GM23248 (cell line): Measurements from ENCODE around the gene HOXD9. TPM values are rescaled to one million over a fixed set of nuclear protein-coding genes. Genes with fewer than 3 reads are reported as not detected.

Source experiments
- DNase-seq: peaks from one replicate; pipeline ENCODE4 v3.0.0-alpha.2; 2015
- H2AFZ ChIP-seq: fragments of 200-600 bp; sonication (generic); 2 replicates; pipeline ENCODE4 v1.6.1; 2016; ENCODE audit warnings: antibody characterized with exemption
- H3F3A ChIP-seq: fragments of 200-600 bp; sonication (generic); 2 replicates; pipeline ENCODE4 v1.6.1; 2016; ENCODE audit warnings: mild to moderate bottlenecking, antibody characterized with exemption, mixed run types; ENCODE audit not compliant: insufficient read depth
- H3K27ac ChIP-seq: fragments of 200-600 bp; sonication (generic); 2 replicates; pipeline ENCODE4 v1.5.1; 2016; ENCODE audit warnings: mild to moderate bottlenecking
- H3K27me3 ChIP-seq: fragments of 200-600 bp; sonication (generic); replicated peaks from 2 replicates; pipeline ENCODE4 v1.6.1; 2016; ENCODE audit warnings: mild to moderate bottlenecking; ENCODE audit not compliant: insufficient read depth
- H3K36me3 ChIP-seq: fragments of 200-600 bp; sonication (generic); 2 replicates; pipeline ENCODE4 v1.6.1; 2016; ENCODE audit warnings: low read depth, mild to moderate bottlenecking
- H3K4me1 ChIP-seq: fragments of 200-600 bp; sonication (generic); 2 replicates; pipeline ENCODE4 v1.6.1; 2016; ENCODE audit warnings: mild to moderate bottlenecking; ENCODE audit not compliant: insufficient read depth
- H3K4me2 ChIP-seq: fragments of 200-600 bp; sonication (generic); one replicate; pipeline ENCODE4 v1.6.1; 2016; ENCODE audit warnings: mild to moderate bottlenecking; ENCODE audit not compliant: unreplicated experiment
- H3K4me3 ChIP-seq: fragments of 200-600 bp; sonication (generic); 2 replicates; pipeline ENCODE4 v1.5.1; 2016; ENCODE audit warnings: mild to moderate bottlenecking
- H3K79me2 ChIP-seq: fragments of 200-600 bp; sonication (generic); 2 replicates; pipeline ENCODE4 v1.6.1; 2016; ENCODE audit warnings: mild to moderate bottlenecking; ENCODE audit not compliant: insufficient read depth
- H3K9ac ChIP-seq: fragments of 200-600 bp; sonication (generic); 2 replicates; pipeline ENCODE4 v1.6.1; 2016; ENCODE audit warnings: mild to moderate bottlenecking
- H3K9me2 ChIP-seq: fragments of 200-600 bp; sonication (generic); 2 replicates; pipeline ENCODE4 v1.6.1; 2016; ENCODE audit warnings: mixed run types, mild to moderate bottlenecking, moderate library complexity; ENCODE audit not compliant: insufficient read depth
- H3K9me3 ChIP-seq: fragments of 200-600 bp; sonication (generic); one replicate; pipeline ENCODE4 v1.6.1; 2017; ENCODE audit warnings: low read depth
- H4K20me1 ChIP-seq: fragments of 200-600 bp; sonication (generic); 2 replicates; pipeline ENCODE4 v1.6.0; 2016; ENCODE audit not compliant: insufficient read depth
- EZH2 ChIP-seq: fragments of 200-600 bp; sonication (generic); IDR thresholded peaks from 2 replicates; pipeline ENCODE4 v1.6.1; 2018; ENCODE audit warnings: antibody characterized with exemption, mild to moderate bottlenecking; ENCODE audit not compliant: insufficient read depth, poor library complexity, severe bottlenecking
- EZH2phosphoT487 ChIP-seq: fragments of 200-600 bp; sonication (generic); IDR thresholded peaks from 2 replicates; pipeline ENCODE4 v1.6.1; 2018; ENCODE audit warnings: antibody characterized with exemption, moderate library complexity, mild to moderate bottlenecking, low read depth; ENCODE audit not compliant: insufficient read depth
- WGBS, 2 experiments: methylation state at CpG; one replicate each; pipeline ENCODE4 v1.1.6; 2015 to 2017; ENCODE audit warnings: low lambda C conversion rate in 2 of 2, low coverage in 1 of 2; ENCODE audit errors: missing lambda C conversion rate in 2 of 2; 5-methylcytosine and 5-hydroxymethylcytosine counted together
- in situ Hi-C: fragments of 300-500 bp; cut with MboI; formaldehyde crosslinking; loops from 2 replicates; pipeline ENCODE4 v1.15.0; 2020
- polyA plus RNA-seq: library from polyadenylated mRNA; unstranded; fragments of >200 nt; fragmentation: Nextera tagmentation; extraction: Ambion mirVana; gene quantifications from 2 replicates; pipeline ENCODE4 v1.2.1, GENCODE V29; 2016
- total RNA-seq: library from RNA; depleted of rRNA; stranded (reverse); fragments of >200 nt; shearing (Covaris generic); gene quantifications from 2 replicates; pipeline ENCODE4 v1.2.3, GENCODE V29; 2014

HOXD9 gene
- total and polyA plus RNA-seq, 2 experiments from 2014 or later: 4.2 to 7.2 TPM

DNA sequence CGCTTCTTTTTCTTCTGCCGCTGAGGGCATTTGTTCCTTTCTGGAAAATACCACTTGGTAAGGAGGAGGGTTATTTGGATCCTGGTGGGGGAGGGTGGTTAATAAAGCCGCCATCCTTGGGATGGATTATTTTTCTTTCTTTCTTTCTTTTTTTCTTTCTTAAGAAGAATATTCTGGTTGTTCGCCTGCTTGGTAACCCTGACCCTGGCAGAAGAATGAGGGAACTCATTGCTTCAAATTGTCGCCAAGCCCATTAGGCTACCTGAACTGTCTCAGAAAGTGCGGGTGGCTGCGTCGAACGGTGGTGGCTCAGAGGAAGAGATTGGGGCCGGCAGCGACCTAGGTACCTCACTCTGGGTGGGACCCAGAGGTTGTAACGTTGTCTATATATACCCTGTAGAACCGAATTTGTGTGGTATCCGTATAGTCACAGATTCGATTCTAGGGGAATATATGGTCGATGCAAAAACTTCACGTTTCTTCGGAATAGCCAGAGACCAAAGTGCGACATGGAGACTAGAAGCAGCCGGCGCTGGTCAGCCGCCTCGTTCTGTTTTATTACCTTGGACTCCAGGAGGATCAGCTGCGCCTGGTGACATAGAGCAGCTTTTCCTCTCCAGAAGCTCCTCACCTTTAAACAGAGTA, 27.5 kb downstream of the HOXD9 start:
- H3K79me2 ChIP-seq: peaks cover 65% of the 10 kb centered on the region
- H3K9me2 ChIP-seq: no peaks in the 10 kb centered on the region
- H3K4me2 ChIP-seq: no peak overlapping the region
- H3K36me3 ChIP-seq: peaks cover 9% of the 10 kb centered on the region; the same call in 1 of the 2 replicates
- TF ChIP-seq EZH2phosphoT487 (no peak), EZH2 (no peak)
- DNase-seq: no peak
- H2AFZ ChIP-seq: no peak overlapping the region
- in situ Hi-C loops: loop anchor here (10.0 kb wide), 1 partner anchor 305 kb away; no protein-coding TSS in a partner anchor
- H3K4me3 ChIP-seq: no peak overlapping the region
- H3K27ac ChIP-seq: no peak overlapping the region
- no peaks in the 10 kb centered on the region for H3K9me3 ChIP-seq
- H3K9ac ChIP-seq: no peak overlapping the region
- H3K27me3 ChIP-seq: no peaks in the 10 kb centered on the region
- 0 out of 2 replicates have a peak, but pooled peaks cover 16% of the 10 kb centered on the region for H3F3A ChIP-seq
- 96% methylated on average over 24 of the region's 24 CpGs for WGBS, 2 experiments
- H3K4me1 ChIP-seq: no peaks in the 10 kb centered on the region
- peaks cover 2% of the 10 kb centered on the region; the same call in 1 of the 2 replicates for H4K20me1 ChIP-seq

DNA sequence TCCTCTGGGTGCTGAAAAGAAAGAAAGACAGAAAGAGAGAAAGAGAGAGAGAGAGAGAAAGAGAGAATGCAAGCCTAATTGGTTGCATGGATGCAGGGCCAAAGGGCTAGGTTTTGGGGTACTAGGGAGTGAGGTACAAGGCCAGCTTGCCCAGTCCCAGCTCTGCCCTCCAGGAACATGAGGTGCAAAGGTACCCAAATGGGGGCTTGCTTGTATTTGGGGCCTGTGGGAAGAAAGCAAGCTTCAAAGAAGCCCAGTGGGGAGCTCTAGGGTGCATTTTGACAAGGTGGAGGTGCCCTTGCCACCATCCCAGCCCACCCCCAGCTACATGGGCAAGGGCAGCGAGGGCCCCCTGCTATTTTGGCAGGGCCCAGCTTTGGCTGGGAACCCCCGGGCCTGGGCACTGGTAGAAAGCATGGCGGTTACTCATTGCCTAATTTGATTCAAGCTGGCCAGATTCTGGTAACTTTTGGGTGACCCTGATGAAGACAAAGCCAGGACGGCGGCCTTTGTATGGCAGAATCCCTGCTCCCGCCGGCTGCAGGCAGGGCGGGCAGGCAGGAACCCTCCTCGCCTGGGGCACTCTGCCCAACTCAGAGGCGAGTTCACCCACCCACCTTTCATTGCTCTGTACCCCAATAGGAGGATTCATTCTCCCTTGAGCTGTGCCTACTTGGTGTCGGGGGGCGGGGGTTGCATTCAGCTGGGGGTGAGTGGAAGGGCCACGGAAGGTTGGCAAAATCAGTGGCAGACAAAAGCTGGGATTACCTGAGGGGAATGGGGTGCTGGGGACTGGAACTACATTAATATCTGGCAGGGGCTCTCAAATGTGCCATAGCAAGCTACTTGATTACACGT, 28.3 kb downstream of the HOXD9 start:
- DNase-seq: no peak
- no peaks in the 10 kb centered on the region for H3K27me3 ChIP-seq
- H3K4me2 ChIP-seq: no peak overlapping the region

DNA sequence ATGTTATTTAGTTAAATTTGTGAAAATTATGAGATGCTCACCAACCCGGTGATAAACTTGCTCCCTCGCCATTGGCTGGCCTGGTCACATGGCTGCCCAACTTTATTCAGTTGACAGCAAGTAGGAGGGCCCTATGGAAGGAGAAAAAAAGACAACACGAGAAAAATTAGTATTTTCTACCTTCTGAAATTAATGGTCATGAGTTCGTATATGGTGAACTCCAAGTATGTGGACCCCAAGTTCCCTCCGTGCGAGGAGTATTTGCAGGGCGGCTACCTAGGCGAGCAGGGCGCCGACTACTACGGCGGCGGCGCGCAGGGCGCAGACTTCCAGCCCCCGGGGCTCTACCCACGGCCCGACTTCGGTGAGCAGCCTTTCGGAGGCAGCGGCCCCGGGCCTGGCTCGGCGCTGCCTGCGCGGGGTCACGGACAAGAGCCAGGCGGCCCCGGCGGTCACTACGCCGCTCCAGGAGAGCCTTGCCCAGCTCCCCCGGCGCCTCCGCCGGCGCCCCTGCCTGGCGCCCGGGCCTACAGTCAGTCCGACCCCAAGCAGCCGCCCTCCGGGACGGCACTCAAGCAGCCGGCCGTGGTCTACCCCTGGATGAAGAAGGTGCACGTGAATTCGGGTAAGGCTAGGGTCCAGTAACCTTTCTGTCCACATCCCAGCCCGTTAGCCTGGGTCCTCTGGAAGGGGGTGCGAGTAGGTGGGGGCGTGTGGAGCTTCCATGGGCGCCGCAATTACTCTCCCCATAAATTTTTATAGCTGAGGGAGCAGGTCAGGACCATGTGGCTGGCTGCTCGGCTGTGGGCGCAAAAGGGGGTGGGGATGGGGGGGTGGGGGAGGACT, 29.1 kb downstream of the HOXD9 start, which contains the start of gene HOXD4:
HOXD4 (plus strand) TSS at position 109 of the 846 bp plus-strand sequence; CDS start at position 193, 84 bp downstream.
- in situ Hi-C loops: no loop called here
- no peak for DNase-seq
- no peaks in the 10 kb centered on the region for H3K9me3 ChIP-seq
- H3F3A ChIP-seq: peaks cover 22% of the 10 kb centered on the region; the same call in 1 of the 2 replicates
- no peaks in the 10 kb centered on the region for H4K20me1 ChIP-seq
- H3K4me2 ChIP-seq: no peak within 1 kb of the TSS
- no peaks in the 10 kb centered on the region for H3K9me2 ChIP-seq
- H3K27me3 ChIP-seq: no peaks in the 10 kb centered on the region
- no peaks in the 10 kb centered on the region; the same call in 1 of the 2 replicates for H3K4me1 ChIP-seq
- H3K4me3 ChIP-seq: no peak within 1 kb of the TSS
- no peak within 1 kb of the TSS for H2AFZ ChIP-seq
- peaks cover 9% of the 10 kb centered on the region; the same call in 1 of the 2 replicates for H3K36me3 ChIP-seq
- H3K27ac ChIP-seq: no peak within 1 kb of the TSS
- no peak for TF ChIP-seq EZH2phosphoT487
- TF ChIP-seq EZH2: no peak
- no peak within 1 kb of the TSS for H3K9ac ChIP-seq
- WGBS, 2 experiments: 91 to 95% methylated on average over 48 to 55 of the region's 55 CpGs
- peaks cover 49% of the 10 kb centered on the region for H3K79me2 ChIP-seq

More for the DNA sequence above, 28.3 kb downstream of the HOXD9 start:
- Histone ChIP-seq H3K9me3 (no peaks in the 10 kb centered on the region), H3K9me2 (no peaks in the 10 kb centered on the region), H3K4me1 (no peaks in the 10 kb centered on the region), H3K79me2 (peaks cover 57% of the 10 kb centered on the region), H2AFZ (no peak overlapping the region), H4K20me1 (peaks cover 1% of the 10 kb centered on the region; the same call in 1 of the 2 replicates), H3K36me3 (peaks cover 9% of the 10 kb centered on the region; the same call in 1 of the 2 replicates), H3K4me3 (no peak overlapping the region), H3K27ac (no peak overlapping the region), H3K9ac (no peak overlapping the region), H3F3A (peaks cover 22% of the 10 kb centered on the region; the same call in 1 of the 2 replicates)
- no peak for TF ChIP-seq EZH2
- TF ChIP-seq EZH2phosphoT487: no peak
- 86 to 88% methylated on average over 14 of the region's 14 CpGs for WGBS, 2 experiments
- in situ Hi-C loops: no loop called here
